Measurements from ENCODE around the gene SPPL3.
"Not testable (repeated sequence)": the region's sequence is repeated elsewhere in the genome, so short reads cannot be mapped to it uniquely, and the experiment has no call there.

SPPL3 gene

GRCh38 chr12:120917748-120918147, 13.6 kb upstream of the SPPL3 start:
- DNase-seq = no peak

- no peak for DNase-seq
These were observed 12.4 kb upstream of the SPPL3 start for GRCh38 chr12:120916561-120916960.

GRCh38 chr12:120914794-120915193, 10.6 kb upstream of the SPPL3 start:
- DNase-seq = no peak

GRCh38 chr12:120909633-120910298, 5.6 kb upstream of the SPPL3 start:
- no peak for DNase-seq

- no peak for DNase-seq
These were observed 1.8 kb upstream of the SPPL3 start for GRCh38 chr12:120905856-120906384.

GRCh38 chr12:120903412-120904196, 554 bp downstream of the SPPL3 start:
- no peak for DNase-seq

GRCh38 chr12:120902846-120903411, 1.2 kb downstream of the SPPL3 start:
- no peak for DNase-seq

- DNase-seq = no peak
These were observed 2.3 kb downstream of the SPPL3 start for GRCh38 chr12:120901818-120902217.

GRCh38 chr12:120901101-120901500, 3.1 kb downstream of the SPPL3 start:
- DNase-seq = not testable (repeated sequence)

- DNase-seq = no peak
These were observed 8.6 kb downstream of the SPPL3 start for GRCh38 chr12:120895532-120895931.

- DNase-seq = no peak
These were observed 11.9 kb downstream of the SPPL3 start for GRCh38 chr12:120892265-120892664.

GRCh38 chr12:120890963-120891362, 13.2 kb downstream of the SPPL3 start:
- no peak for DNase-seq

- no peak for DNase-seq
These were observed 16.7 kb downstream of the SPPL3 start for GRCh38 chr12:120887253-120888043.

GRCh38 chr12:120886199-120887018, 17.7 kb downstream of the SPPL3 start:
- no peak for DNase-seq

GRCh38 chr12:120885521-120885920, 18.6 kb downstream of the SPPL3 start:
- DNase-seq = no peak

GRCh38 chr12:120884644-120885043, 19.5 kb downstream of the SPPL3 start:
- no peak for DNase-seq

GRCh38 chr12:120882055-120882555, 22.1 kb downstream of the SPPL3 start:
- no peak for DNase-seq

GRCh38 chr12:120879718-120880300, 24.3 kb downstream of the SPPL3 start:
- no peak for DNase-seq

- no peak for DNase-seq
These were observed 25.1 kb downstream of the SPPL3 start for GRCh38 chr12:120879102-120879501.

GRCh38 chr12:120874547-120875245, 29.5 kb downstream of the SPPL3 start:
- no peak for DNase-seq

- DNase-seq = no peak
These were observed 30.9 kb downstream of the SPPL3 start for GRCh38 chr12:120873226-120873625.

All from NCI-H2227 treated with DMSO at 0.1 percent for 48 hours (cell line).